ENCODE data around the gene PDE7B.

Gene PDE7B

GRCh38 chr6:136070815-136071214, 219.3 kb downstream of the PDE7B start:
- TF ChIP-seq POLR2AphosphoS5 (IDR thresholded peaks at IDR 0.05; ENCODE audit: low read depth, low read length) (no peak), TAF1 (IDR thresholded peaks at IDR 0.05; ENCODE audit: borderline replicate concordance, insufficient read depth, low read length) (no peak), SIN3A (IDR thresholded peaks at IDR 0.05; ENCODE audit: borderline replicate concordance, insufficient read depth, low read length) (no peak), FOXP2 (optimal IDR thresholded peaks at IDR 0.05; ENCODE audit: borderline replicate concordance, extremely low read depth, extremely low read length, insufficient read depth) (no peak)
- TF ChIP-seq, protein P1, sequence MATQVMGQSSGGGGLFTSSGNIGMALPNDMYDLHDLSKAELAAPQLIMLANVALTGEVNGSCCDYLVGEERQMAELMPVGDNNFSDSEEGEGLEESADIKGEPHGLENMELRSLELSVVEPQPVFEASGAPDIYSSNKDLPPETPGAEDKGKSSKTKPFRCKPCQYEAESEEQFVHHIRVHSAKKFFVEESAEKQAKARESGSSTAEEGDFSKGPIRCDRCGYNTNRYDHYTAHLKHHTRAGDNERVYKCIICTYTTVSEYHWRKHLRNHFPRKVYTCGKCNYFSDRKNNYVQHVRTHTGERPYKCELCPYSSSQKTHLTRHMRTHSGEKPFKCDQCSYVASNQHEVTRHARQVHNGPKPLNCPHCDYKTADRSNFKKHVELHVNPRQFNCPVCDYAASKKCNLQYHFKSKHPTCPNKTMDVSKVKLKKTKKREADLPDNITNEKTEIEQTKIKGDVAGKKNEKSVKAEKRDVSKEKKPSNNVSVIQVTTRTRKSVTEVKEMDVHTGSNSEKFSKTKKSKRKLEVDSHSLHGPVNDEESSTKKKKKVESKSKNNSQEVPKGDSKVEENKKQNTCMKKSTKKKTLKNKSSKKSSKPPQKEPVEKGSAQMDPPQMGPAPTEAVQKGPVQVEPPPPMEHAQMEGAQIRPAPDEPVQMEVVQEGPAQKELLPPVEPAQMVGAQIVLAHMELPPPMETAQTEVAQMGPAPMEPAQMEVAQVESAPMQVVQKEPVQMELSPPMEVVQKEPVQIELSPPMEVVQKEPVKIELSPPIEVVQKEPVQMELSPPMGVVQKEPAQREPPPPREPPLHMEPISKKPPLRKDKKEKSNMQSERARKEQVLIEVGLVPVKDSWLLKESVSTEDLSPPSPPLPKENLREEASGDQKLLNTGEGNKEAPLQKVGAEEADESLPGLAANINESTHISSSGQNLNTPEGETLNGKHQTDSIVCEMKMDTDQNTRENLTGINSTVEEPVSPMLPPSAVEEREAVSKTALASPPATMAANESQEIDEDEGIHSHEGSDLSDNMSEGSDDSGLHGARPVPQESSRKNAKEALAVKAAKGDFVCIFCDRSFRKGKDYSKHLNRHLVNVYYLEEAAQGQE (IDR thresholded peaks at IDR 0.05; ENCODE audit: insufficient read depth in 1 of 2, low read depth in 2 of 2, low read length in 2 of 2): no peak

DNA sequence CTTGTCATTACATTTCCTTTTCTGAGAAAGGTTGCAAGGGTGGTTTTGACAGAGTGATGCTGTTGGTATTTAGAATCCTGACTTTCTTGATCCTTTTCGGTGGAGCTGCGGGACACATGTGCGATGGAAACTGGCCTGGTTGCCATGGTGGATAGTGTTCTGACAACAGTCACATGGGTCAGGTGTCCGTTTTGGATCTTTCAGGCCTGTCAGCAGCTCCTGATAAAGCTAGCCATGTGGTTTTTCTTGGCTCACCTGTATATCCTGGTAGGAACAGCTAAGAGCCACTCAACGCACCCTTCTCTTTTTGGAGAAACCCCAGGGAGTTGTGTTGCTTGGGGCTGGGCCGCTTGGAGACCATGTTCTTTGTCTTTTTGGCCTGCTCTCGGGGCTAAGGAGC, 221.2 kb downstream of the PDE7B start:
- TF ChIP-seq, protein P1 (IDR thresholded peaks at IDR 0.05; ENCODE audit: insufficient read depth in 1 of 2, low read depth in 2 of 2, low read length in 2 of 2): no peak
- TF ChIP-seq TAF1 (IDR thresholded peaks at IDR 0.05; ENCODE audit: borderline replicate concordance, insufficient read depth, low read length) (no peak), POLR2AphosphoS5 (IDR thresholded peaks at IDR 0.05; ENCODE audit: low read depth, low read length) (no peak), SIN3A (IDR thresholded peaks at IDR 0.05; ENCODE audit: borderline replicate concordance, insufficient read depth, low read length) (no peak), FOXP2 (optimal IDR thresholded peaks at IDR 0.05; ENCODE audit: borderline replicate concordance, extremely low read depth, extremely low read length, insufficient read depth) (no peak)

DNA sequence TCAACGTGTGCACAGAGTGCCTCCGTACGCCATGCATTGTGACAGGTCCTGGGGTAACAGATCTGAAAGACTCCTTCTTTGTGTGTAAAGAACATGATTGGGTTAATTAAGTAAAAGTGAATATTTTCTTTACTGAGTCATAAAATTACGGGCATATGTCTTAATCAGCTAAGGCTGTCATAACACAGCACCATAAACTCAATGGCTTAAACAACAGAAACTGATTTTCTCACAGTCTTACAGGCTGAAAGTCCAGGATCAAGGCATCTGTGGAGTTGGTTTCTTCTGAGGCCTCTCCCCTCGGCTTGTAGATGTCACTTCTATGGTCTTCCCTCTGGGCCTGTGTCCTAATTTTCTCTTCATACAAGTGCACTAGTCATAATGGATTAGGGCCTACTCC, 221.7 kb downstream of the PDE7B start:
- TF ChIP-seq POLR2AphosphoS5 (IDR thresholded peaks at IDR 0.05; ENCODE audit: low read depth, low read length) (no peak), SIN3A (IDR thresholded peaks at IDR 0.05; ENCODE audit: borderline replicate concordance, insufficient read depth, low read length) (no peak), FOXP2 (optimal IDR thresholded peaks at IDR 0.05; ENCODE audit: borderline replicate concordance, extremely low read depth, extremely low read length, insufficient read depth) (no peak), TAF1 (IDR thresholded peaks at IDR 0.05; ENCODE audit: borderline replicate concordance, insufficient read depth, low read length) (no peak)
- TF ChIP-seq, protein P1 (IDR thresholded peaks at IDR 0.05; ENCODE audit: insufficient read depth in 1 of 2, low read depth in 2 of 2, low read length in 2 of 2): no peak

DNA sequence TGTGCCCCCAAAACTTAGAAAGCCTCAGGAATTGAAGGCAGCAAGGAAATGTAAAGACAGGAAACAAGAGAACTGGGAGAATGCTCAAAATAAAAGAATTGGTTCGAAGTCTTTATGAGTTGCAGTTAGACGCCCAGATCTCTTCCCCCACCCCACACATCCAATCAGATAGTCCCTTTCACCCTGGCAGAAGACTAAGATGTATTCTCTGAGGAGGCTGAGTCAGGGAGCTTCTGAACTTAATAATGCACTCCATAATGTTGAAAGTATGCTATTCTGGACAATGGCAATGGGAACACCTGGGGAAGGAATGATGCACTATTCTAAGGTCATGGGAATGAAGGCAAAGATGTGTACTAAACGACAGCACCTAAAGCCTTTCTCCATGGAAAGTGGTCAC, 225.0 kb downstream of the PDE7B start:
- TF ChIP-seq, protein P1 (IDR thresholded peaks at IDR 0.05; ENCODE audit: insufficient read depth in 1 of 2, low read depth in 2 of 2, low read length in 2 of 2): no peak
- TF ChIP-seq TAF1 (IDR thresholded peaks at IDR 0.05; ENCODE audit: borderline replicate concordance, insufficient read depth, low read length): no peak
- TF ChIP-seq POLR2AphosphoS5 (IDR thresholded peaks at IDR 0.05; ENCODE audit: low read depth, low read length): no peak
- TF ChIP-seq FOXP2 (optimal IDR thresholded peaks at IDR 0.05; ENCODE audit: borderline replicate concordance, extremely low read depth, extremely low read length, insufficient read depth): no peak
- no peak for TF ChIP-seq SIN3A (IDR thresholded peaks at IDR 0.05; ENCODE audit: borderline replicate concordance, insufficient read depth, low read length)

Data from PFSK-1 (cell line).